GM19328 (cell line): ENCODE data around the gene KRT9.
"Not testable (repeated sequence)": the region's sequence is repeated elsewhere in the genome, so short reads cannot be mapped to it uniquely, and the experiment has no call there.

ENCODE experiments used
- ATAC-seq: cut with Tn5 transposase; IDR thresholded peaks from one replicate; pipeline ENCODE4 v1.9.1; 2021; ENCODE audit warnings: mild to moderate bottlenecking, moderate library complexity; ENCODE audit not compliant: unreplicated experiment

KRT9 gene, protein sequence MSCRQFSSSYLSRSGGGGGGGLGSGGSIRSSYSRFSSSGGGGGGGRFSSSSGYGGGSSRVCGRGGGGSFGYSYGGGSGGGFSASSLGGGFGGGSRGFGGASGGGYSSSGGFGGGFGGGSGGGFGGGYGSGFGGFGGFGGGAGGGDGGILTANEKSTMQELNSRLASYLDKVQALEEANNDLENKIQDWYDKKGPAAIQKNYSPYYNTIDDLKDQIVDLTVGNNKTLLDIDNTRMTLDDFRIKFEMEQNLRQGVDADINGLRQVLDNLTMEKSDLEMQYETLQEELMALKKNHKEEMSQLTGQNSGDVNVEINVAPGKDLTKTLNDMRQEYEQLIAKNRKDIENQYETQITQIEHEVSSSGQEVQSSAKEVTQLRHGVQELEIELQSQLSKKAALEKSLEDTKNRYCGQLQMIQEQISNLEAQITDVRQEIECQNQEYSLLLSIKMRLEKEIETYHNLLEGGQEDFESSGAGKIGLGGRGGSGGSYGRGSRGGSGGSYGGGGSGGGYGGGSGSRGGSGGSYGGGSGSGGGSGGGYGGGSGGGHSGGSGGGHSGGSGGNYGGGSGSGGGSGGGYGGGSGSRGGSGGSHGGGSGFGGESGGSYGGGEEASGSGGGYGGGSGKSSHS

DNA sequence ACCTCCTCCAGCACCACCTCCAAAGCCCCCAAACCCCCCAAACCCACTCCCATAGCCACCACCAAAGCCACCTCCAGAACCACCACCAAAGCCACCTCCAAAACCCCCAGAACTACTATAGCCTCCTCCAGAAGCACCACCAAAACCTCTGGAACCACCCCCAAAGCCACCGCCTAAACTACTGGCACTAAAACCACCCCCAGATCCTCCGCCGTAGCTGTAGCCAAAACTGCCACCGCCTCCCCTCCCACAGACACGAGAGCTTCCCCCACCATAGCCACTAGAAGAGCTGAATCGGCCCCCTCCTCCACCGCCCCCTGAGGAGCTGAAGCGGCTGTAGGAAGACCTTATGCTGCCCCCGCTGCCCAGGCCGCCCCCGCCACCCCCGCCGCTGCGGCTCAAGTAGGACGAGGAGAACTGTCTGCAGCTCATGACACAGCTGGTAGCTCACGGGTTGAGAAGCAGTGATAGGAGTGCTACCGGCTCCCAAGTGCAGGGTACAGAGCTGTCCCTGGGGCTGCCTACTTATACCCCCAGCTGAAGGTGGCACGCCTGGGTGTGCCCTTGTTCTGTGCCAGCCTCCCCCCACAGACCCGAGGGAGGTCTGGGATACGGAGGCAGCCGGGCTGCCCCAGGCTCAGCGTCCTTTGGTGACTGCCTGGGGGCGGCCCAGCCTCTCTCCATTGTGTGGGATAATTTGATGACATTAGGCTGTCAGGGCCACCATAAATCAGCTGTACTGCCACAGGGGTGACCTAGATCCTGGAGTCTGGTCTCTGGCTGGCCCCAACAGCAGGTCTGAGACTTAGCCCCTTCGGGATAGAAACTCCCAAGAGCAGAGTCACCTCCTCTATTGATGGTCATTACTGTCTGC is at the start of gene KRT9:
TSS of gene KRT9 (minus strand) at position 499 of the 874 bp plus-strand sequence. CDS start at position 432, 67 bp downstream.
- no peak for ATAC-seq

DNA sequence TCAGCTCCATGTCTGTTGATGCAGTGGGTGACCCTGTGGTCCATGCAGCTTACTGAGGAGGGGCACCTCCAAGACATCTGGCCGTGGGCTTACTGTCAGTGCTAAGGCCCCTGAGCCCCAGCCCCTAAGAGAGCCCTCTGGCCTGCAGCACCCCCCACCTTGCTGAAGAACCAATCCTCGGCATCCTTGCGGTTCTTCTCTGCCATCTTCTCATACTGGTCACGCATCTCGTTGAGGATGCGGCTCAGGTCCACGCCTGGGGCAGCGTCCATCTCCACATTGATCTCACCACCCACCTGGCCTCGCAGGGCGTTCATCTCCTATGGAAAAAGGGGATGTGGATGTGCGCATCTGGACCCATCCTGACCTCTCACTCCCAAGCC is 49.6 kb upstream of the KRT9 start:
- not testable (repeated sequence) for ATAC-seq

GRCh38 chr17:41620583-41621434 is 49.0 kb upstream of the KRT9 start:
- ATAC-seq = no peak

DNA sequence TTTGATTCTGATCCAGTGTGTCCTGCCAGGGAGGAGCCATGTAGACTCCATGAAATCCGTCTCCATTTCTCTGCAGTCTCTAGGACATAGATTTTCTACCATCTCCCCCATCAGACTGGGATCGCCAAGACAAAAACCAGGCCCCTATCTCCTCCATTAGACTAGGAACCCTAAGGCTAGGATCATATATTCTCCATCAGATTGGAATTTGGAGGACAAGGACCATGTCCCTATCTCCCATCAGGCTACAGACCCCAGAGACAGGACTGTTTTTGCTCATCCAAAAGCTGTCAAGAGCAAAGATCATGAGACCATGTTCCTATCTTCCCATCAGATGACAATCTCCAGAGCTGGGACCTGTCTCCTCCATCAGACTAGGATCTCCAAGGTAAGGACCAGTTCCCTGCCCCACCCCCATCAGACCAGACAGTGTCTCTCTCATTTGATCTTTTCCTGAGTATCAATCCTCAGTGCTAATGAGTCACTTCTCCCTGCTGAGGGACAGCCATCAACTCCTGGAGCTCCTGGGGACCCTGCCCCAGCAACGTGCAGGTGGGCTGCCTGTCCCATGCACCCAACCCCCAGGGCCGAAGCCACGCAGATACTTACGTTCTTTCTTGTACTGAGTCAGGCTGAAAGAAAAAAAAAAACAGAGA is 48.2 kb upstream of the KRT9 start:
- not testable (repeated sequence) for ATAC-seq

DNA sequence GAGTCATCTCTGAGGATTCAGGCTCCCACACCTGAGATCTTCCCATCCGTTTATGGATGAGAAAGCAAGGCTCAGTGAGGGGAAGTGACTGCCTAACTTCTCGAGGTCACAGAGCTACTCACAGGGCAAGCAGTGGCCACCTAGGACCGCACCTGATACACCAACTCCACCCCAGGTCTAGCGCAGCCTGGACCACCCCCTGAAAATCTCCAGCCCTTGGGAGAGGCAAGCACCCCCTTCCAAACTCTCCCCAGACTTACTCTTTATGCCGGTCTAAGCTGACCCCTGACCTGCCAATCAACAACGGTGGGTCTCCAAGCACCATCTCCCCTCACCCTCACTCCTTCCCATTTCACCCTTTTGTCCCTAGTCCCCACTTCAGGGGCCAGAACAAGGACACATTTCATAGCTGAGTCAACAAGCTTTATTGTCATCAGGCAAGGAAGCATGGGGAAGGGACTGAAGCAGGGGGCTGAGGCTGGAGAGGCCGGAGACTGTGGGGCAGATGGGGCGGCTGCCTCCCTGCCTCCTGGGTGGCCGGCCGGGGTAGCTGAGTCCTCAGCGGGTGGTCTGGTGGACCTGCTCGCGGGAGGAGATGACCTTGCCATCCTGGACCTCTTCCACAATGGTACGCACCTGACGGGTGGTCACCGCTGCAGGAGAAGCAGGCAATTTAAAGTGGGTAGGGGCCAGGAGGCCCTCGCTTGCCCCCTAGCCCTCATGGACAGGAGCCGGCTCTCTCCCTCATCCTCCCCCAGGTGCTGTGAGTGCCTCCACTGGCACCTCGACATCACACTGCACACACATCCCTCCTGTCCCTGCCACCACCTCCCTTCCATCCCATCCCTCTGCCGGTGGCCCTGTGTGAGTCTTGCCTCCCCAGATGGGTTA is 47.4 kb upstream of the KRT9 start:
- no peak for ATAC-seq

GRCh38 chr17:41618341-41619035 is 46.6 kb upstream of the KRT9 start:
- no peak for ATAC-seq

DNA sequence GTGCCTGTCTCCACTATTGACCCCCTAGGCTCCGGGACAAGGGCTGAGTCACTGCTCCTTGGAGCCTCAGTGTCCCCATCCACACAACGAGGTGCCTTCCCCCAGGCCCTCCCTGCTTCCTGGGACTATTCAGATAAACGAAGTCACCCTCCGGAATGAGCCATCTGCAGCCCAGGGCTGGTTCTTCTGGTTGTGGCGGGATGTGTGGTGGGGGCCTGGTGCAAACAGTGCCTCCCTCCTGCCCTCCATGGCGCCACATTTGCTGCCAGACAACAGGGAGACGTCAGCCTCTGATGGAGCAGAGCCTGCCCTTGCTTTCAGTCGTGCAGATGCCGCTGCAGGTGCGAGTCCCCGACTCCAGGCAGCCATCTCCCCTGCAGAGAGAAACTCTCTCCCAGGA is 45.8 kb upstream of the KRT9 start:
- no peak for ATAC-seq

DNA sequence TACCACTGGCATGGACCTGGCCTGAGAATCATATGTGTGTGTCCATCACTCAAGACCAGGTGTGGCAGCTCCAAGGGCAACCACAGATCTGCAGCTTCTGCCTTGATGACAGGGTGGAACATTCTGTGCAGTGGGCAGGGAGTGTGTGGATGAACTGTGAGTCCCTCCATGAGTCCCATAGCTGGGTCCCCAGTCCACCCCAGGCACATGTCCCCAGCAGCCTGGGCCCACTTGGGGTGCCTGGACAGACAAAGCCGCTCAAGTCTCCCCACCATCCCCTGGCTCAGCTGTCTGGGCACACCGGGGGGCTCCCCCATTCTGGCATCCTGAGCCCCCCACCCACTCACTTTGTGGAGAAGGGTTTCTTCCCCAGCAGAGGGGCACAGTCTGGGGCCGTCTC is 45.3 kb upstream of the KRT9 start:
- no peak for ATAC-seq

- not testable (repeated sequence) for ATAC-seq
Measured at GRCh38 chr17:41616486-41616885, 44.6 kb upstream of the KRT9 start.

DNA sequence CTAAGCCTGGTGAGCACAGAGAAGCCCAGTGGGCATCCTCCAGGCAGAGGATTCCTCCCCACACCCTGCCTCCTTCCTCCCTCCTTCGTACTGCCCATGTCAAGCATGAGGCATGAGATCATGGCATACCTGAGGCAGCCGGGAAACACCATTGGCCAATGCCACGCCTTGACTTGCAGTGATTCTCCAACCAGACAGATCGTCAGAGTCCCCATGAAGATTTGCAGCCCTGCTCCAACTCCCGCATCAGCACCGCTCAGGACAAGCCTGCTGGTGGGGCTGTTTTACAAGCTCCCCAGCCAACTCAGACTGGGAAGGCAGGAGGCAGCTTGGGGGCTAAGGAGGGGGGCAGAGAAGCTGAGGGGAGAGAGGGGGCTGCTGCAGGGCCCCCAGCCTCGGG is 43.6 kb upstream of the KRT9 start:
- no peak for ATAC-seq

DNA sequence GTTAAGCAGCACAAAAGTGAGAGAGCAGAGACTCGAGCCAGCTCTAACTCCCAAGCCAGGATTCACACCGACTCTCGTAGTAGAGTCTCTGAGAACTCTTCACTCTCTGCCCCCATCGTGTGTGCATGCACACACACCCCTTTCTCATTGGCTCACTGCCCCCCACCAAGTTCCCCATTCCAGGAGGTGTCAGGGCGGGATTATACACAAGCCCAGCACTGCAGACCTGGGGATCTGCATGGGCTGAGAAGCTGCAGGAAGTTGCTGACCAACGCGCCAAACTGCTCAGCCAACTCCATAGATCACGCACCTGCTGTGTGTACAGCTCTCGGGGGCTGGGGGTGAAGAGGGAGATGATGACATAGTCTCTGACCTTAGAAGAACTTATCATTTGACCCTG is 42.9 kb upstream of the KRT9 start:
- ATAC-seq = not testable (repeated sequence)

- ATAC-seq = no peak
Measured at GRCh38 chr17:41614098-41614497, 42.2 kb upstream of the KRT9 start.

DNA sequence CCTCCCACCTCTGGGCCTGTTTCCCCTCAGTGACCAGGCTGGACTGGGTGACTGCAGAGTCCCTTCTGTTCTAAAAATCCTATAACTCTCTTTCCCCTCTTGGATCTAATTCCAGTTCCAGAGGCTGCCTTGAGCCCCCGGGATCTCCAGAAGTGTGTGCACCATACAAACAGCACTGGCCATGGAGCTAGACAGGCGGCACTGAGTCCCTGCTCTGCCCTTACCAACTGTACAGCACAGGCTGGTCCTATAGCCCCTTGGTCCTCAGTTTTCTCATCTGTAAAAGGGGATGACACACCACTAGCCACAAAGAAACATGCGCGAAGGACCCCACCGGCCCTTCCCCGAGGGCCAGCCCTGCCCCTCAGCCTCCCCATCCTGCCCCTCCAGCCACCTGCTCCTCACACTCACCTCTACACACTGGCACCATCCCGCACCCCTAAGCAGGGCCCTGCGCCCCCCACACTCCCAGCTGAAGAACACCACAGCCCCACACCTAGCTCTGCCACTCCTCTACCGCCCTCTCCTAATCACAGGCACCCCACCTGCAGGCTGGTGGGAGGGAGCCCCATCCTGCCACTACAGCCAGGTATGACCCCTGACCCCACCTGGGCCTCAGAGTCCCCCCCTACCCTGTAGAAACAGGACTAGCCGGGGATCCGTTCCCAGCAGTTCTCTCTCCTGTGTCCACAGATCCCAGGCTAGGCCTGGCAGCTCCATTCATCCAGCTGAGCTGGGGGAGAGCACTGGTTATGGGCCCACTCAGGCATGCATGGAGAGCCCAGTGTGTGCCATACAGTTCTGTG is 41.6 kb upstream of the KRT9 start:
- no peak for ATAC-seq

DNA sequence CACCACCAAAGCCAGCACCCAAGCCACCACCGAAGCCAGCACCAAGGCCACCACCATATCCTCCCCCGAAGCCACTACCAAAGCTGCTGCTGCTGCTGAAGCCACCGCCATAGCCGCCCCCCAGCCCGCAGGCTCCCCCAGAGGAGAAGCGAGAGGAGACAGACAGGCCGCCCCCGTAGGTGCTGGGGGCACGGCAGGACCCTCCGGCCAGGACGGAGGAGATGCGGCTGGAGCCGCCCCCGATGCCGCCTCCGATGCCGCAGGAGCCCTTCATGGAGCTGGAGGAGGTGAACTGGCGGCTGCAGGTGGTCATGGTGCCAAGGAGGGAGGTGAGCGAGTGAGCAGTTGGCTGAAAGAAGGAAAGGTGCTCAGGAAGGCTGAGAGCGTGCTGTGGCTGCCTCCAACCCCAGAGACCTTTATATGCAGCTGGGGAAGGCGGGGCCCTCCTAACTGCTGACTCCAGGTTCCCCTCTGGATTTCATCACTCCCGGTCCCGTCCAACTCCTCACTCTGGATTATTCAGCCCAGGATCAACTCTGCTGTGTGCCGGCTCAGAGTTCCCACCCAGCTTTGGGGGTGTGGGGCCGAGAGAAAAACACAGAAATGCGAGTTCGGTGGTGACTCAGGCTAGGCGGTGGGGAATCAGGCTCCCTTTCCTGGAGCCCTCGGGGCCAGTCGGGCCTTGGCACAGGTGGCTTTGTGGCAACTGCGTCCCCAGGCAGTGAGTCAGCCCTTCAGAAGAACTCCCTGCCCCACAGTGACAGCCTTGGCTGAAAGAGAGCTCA is 40.7 kb upstream of the KRT9 start, which contains the start of gene KRT16:
TSS of gene KRT16 (minus strand) at position 392 of the 785 bp plus-strand sequence. CDS start at position 313, 79 bp downstream.
- ATAC-seq = not testable (repeated sequence)

- ATAC-seq = no peak
Measured at GRCh38 chr17:41610965-41611640, 39.2 kb upstream of the KRT9 start.

DNA sequence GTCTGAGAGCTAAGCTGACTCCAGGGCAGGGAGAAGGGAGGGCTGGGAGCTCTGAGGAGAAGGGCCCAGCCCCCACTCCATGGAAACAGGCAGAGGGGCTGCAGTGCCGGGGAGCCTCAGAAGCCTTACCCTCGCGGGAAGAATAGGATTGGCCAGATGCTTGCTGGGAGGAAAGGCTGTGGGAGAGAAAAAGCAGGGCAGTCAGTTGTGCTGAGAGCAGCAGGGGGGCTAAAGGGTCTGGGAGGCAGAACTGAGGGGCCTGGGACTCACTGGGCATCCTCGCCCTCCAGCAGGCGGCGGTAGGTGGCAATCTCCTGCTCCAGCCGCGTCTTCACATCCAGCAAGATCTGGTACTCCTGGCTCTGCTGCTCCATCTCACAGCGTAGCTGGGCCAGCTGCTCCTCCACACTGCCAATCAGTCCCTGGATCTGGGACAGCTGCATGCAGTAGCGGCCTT is 38.2 kb upstream of the KRT9 start:
- not testable (repeated sequence) for ATAC-seq
